KMS-11 (cell line): ENCODE data around the gene IRGC.

ENCODE experiments used
- H2AFZ ChIP-seq: fragments of 200-600 bp; sonication (generic); 2 replicates; pipeline ENCODE4 v1.6.1; 2016; ENCODE audit warnings: antibody characterized with exemption, mixed run types, low read depth
- H3K27ac ChIP-seq: fragments of 200-600 bp; sonication (generic); 2 replicates; pipeline ENCODE4 v1.6.1; 2016; ENCODE audit warnings: mild to moderate bottlenecking, mixed run types
- H3K27me3 ChIP-seq: fragments of 200-600 bp; sonication (generic); 2 replicates; pipeline ENCODE4 v1.6.1; 2017; ENCODE audit warnings: mild to moderate bottlenecking, low read depth, mixed run types, moderate library complexity; ENCODE audit not compliant: insufficient read depth
- H3K36me3 ChIP-seq: fragments of 200-600 bp; sonication (generic); 2 replicates; pipeline ENCODE4 v1.6.1; 2017; ENCODE audit warnings: mild to moderate bottlenecking, mixed run types; ENCODE audit not compliant: insufficient read depth
- H3K4me1 ChIP-seq: fragments of 200-600 bp; sonication (generic); 2 replicates; pipeline ENCODE4 v1.6.1; 2016; ENCODE audit warnings: mild to moderate bottlenecking, low read depth, mixed run types; ENCODE audit not compliant: poor library complexity, severe bottlenecking
- H3K4me2 ChIP-seq: fragments of 200-600 bp; sonication (generic); 2 replicates; pipeline ENCODE4 v1.7.0; 2016; ENCODE audit warnings: mild to moderate bottlenecking, mixed run types
- H3K4me3 ChIP-seq: fragments of 200-600 bp; sonication (generic); IDR thresholded peaks from 2 replicates; pipeline ENCODE4 v1.6.1; 2017; ENCODE audit warnings: low read depth, low read length, mixed read lengths; ENCODE audit not compliant: insufficient read depth
- H3K79me2 ChIP-seq: fragments of 200-600 bp; sonication (generic); 2 replicates; pipeline ENCODE4 v1.6.1; 2016; ENCODE audit warnings: low read depth, mixed run types; ENCODE audit not compliant: insufficient read depth
- H3K9ac ChIP-seq: fragments of 200-600 bp; sonication (generic); 2 replicates; pipeline ENCODE4 v1.6.1; 2016; ENCODE audit warnings: mild to moderate bottlenecking, mixed run types
- H4K20me1 ChIP-seq: fragments of 200-600 bp; sonication (generic); 2 replicates; pipeline ENCODE4 v1.6.1; 2016; ENCODE audit warnings: mild to moderate bottlenecking, mixed run types; ENCODE audit not compliant: insufficient read depth
- CTCF ChIP-seq: fragments of 200-600 bp; sonication (generic); conservative IDR thresholded peaks from 2 replicates; pipeline ENCODE4 v1.6.1; 2017; ENCODE audit warnings: low read depth, mild to moderate bottlenecking, antibody characterized with exemption, low read length, moderate library complexity, mixed read lengths

The IRGC gene

GRCh38 chr19:43749898-43750297 is 34.0 kb downstream of the IRGC start:
- no peak overlapping the region for H2AFZ ChIP-seq
- TF ChIP-seq CTCF, result no peak
- no peaks in the 10 kb centered on the region for H4K20me1 ChIP-seq
- H3K4me2 ChIP-seq, result no peak overlapping the region
- H3K4me1 ChIP-seq, result peaks cover 6% of the 10 kb centered on the region
- peaks cover 13% of the 10 kb centered on the region; the same call in 1 of the 2 replicates for H3K79me2 ChIP-seq
- no peak overlapping the region for H3K9ac ChIP-seq
- peaks cover 3% of the 10 kb centered on the region; the same call in 1 of the 2 replicates for H3K36me3 ChIP-seq
- no peak overlapping the region for H3K4me3 ChIP-seq
- H3K27me3 ChIP-seq, result no peaks in the 10 kb centered on the region
- no peak overlapping the region for H3K27ac ChIP-seq

- peaks cover 12% of the 10 kb centered on the region for H3K4me1 ChIP-seq
- peaks cover 3% of the 10 kb centered on the region; the same call in 1 of the 2 replicates for H3K36me3 ChIP-seq
- no peaks in the 10 kb centered on the region for H3K27me3 ChIP-seq
- no peak overlapping the region for H3K4me3 ChIP-seq
- H2AFZ ChIP-seq, result no peak overlapping the region
- no peaks in the 10 kb centered on the region for H4K20me1 ChIP-seq
- H3K4me2 ChIP-seq, result no peak overlapping the region
- no peak overlapping the region for H3K9ac ChIP-seq
- H3K27ac ChIP-seq, result no peak overlapping the region
- H3K79me2 ChIP-seq, result peaks cover 17% of the 10 kb centered on the region; the same call in 1 of the 2 replicates
- no peak for TF ChIP-seq CTCF
These were observed 35.8 kb downstream of the IRGC start for GRCh38 chr19:43751466-43752220.

GRCh38 chr19:43752287-43752875 is 36.5 kb downstream of the IRGC start:
- Histone ChIP-seq H3K4me3 (no peak overlapping the region), H4K20me1 (no peaks in the 10 kb centered on the region), H3K4me1 (peaks cover 12% of the 10 kb centered on the region), H3K79me2 (peaks cover 17% of the 10 kb centered on the region; the same call in 1 of the 2 replicates), H3K9ac (no peak overlapping the region), H3K27ac (no peak overlapping the region), H3K27me3 (no peaks in the 10 kb centered on the region), H2AFZ (no peak overlapping the region), H3K4me2 (no peak overlapping the region), H3K36me3 (peaks cover 3% of the 10 kb centered on the region; the same call in 1 of the 2 replicates)
- TF ChIP-seq CTCF, result no peak

- H3K4me3 ChIP-seq, result peak overlapping the region; percentile 36
- H2AFZ ChIP-seq, result peak overlapping the region; percentile 85
- H3K27me3 ChIP-seq, result no peaks in the 10 kb centered on the region
- H3K9ac ChIP-seq, result peak overlapping the region; percentile 99
- H4K20me1 ChIP-seq, result no peaks in the 10 kb centered on the region
- peaks cover 17% of the 10 kb centered on the region; the same call in 1 of the 2 replicates for H3K79me2 ChIP-seq
- peak overlapping the region; percentile 99 for H3K27ac ChIP-seq
- peaks cover 12% of the 10 kb centered on the region for H3K4me1 ChIP-seq
- peak overlapping the region; percentile 65 for H3K4me2 ChIP-seq
- H3K36me3 ChIP-seq, result peaks cover 3% of the 10 kb centered on the region; the same call in 1 of the 2 replicates
- TF ChIP-seq CTCF, result no peak
These were observed 38.3 kb downstream of the IRGC start for GRCh38 chr19:43754253-43754502.
